ENCODE measurements around the gene LUZP2.

Gene LUZP2

DNA sequence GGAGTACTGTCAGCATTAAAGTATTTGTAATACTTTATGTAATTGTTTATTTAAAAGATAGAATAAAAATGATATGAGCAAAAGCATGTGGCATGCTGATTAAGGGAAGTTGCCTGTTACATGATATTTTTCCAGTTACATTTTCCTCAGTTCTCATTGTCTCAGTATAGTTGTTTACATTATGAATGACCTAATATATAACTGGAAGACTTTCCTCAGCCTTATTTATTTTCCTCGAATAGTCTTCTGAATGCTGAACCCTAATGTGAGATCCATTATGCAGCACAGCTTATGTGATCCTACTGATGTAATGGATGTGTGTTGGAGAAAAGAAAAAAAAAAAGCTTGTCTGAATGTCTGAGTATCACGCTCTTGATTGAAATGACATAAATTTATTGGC lies 95.5 kb downstream of the LUZP2 start:
- Histone ChIP-seq H3K9me3 (ENCODE audit: control insufficient read depth, insufficient read depth, low read length) (no peaks in the 10 kb centered on the region), H3K4me3 (ENCODE audit: low read length) (no peak overlapping the region), H3K27me3 (ENCODE audit: control insufficient read depth, insufficient read depth, low read length) (no peaks in the 10 kb centered on the region), H3K4me1 (ENCODE audit: control insufficient read depth, insufficient read depth, low read length) (no peaks in the 10 kb centered on the region), H3K27ac (ENCODE audit: low read length) (no peak overlapping the region), H3K36me3 (ENCODE audit: control insufficient read depth, insufficient read depth, low read length) (no peaks in the 10 kb centered on the region)
- WGBS (ENCODE audit: insufficient coverage, insufficient read length), result no CpG with 5 or more reads among the region's 2 CpGs
- no peak for DNase-seq (ENCODE audit: low read depth, low spot score)

DNA sequence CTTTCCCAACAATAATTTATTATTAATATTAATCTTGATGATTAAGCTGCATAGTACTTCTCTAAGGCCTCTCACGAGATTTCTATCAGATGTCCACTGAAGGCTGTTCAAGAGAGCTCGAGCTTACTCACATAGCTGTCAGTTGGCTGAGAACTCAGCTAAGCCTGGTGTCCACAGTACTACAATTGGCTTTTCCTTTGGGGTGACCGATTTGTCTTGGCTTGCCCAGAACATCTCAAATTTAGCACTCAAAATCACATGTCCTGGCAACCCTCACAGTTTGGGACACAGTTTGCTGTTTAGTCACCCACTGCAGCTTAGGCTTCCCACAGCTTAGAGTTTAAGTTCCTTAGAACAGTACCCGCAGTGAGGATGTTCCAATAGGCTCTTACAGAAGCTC lies 96.5 kb downstream of the LUZP2 start:
- WGBS (ENCODE audit: insufficient coverage, insufficient read length), result no CpG with 5 or more reads among the region's 4 CpGs

DNA sequence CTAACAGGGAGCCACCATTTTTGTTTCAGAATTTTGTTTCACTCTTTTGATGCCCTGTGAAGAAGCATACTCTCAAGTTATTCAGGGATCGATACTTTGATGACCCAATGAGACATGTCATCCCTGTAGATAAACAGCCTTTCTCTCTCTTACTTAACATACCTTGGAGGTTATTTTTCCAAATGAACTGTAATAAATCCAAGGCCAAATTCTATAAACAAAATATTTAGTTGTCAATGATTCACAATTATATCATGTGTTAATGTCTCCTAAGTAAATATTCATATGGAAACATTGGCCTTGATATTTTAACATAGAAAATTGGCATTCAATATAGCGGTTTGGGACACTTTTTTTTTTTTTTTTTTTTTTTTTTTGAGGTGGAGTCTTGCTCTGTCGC lies 97.5 kb downstream of the LUZP2 start:
- Histone ChIP-seq H3K4me3 (ENCODE audit: low read length) (no peak overlapping the region), H3K27ac (ENCODE audit: low read length) (no peak overlapping the region)
- WGBS (ENCODE audit: insufficient coverage, insufficient read length), result no CpG with 5 or more reads among the region's 3 CpGs

More for the DNA sequence above, 96.5 kb downstream of the LUZP2 start:
- Histone ChIP-seq H3K4me1 (ENCODE audit: control insufficient read depth, insufficient read depth, low read length) (no peaks in the 10 kb centered on the region), H3K9me3 (ENCODE audit: control insufficient read depth, insufficient read depth, low read length) (no peaks in the 10 kb centered on the region), H3K27me3 (ENCODE audit: control insufficient read depth, insufficient read depth, low read length) (no peaks in the 10 kb centered on the region), H3K27ac (ENCODE audit: low read length) (no peak overlapping the region), H3K36me3 (ENCODE audit: control insufficient read depth, insufficient read depth, low read length) (no peaks in the 10 kb centered on the region), H3K4me3 (ENCODE audit: low read length) (no peak overlapping the region)
- DNase-seq (ENCODE audit: low read depth, low spot score), result no peak

DNA sequence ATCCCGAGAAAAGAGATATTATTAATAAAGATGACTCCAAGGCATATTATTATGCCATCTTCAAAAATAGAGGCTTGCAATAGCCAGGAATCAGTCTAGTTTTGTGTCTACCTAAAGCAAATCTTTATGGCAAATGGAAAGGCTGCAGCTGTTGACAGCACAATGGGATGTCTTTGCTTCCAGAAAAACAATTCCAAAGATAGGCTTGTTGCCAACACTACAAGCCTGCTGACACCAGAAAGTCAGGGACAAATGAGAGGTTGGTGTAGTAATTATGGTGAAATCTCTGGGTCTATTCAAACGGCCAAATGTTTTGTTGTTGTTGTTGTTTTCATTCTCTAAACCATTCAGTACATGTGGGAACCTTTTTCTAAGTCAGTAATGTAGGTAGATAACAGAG lies 101.8 kb downstream of the LUZP2 start:
- H3K36me3 ChIP-seq (ENCODE audit: control insufficient read depth, insufficient read depth, low read length), result no peaks in the 10 kb centered on the region
- H3K4me3 ChIP-seq (ENCODE audit: low read length), result no peak overlapping the region
- no peaks in the 10 kb centered on the region for H3K27me3 ChIP-seq (ENCODE audit: control insufficient read depth, insufficient read depth, low read length)
- H3K27ac ChIP-seq (ENCODE audit: low read length), result no peak overlapping the region
- no peaks in the 10 kb centered on the region for H3K9me3 ChIP-seq (ENCODE audit: control insufficient read depth, insufficient read depth, low read length)
- no peaks in the 10 kb centered on the region for H3K4me1 ChIP-seq (ENCODE audit: control insufficient read depth, insufficient read depth, low read length)
- DNase-seq (ENCODE audit: low read depth, low spot score), result no peak
- no CpG with 5 or more reads among the region's 2 CpGs for WGBS (ENCODE audit: insufficient coverage, insufficient read length)

More for the DNA sequence above, 97.5 kb downstream of the LUZP2 start:
- Histone ChIP-seq H3K9me3 (ENCODE audit: control insufficient read depth, insufficient read depth, low read length) (no peaks in the 10 kb centered on the region), H3K36me3 (ENCODE audit: control insufficient read depth, insufficient read depth, low read length) (no peaks in the 10 kb centered on the region), H3K27me3 (ENCODE audit: control insufficient read depth, insufficient read depth, low read length) (no peaks in the 10 kb centered on the region), H3K4me1 (ENCODE audit: control insufficient read depth, insufficient read depth, low read length) (no peaks in the 10 kb centered on the region)
- DNase-seq (ENCODE audit: low read depth, low spot score), result no peak

DNA sequence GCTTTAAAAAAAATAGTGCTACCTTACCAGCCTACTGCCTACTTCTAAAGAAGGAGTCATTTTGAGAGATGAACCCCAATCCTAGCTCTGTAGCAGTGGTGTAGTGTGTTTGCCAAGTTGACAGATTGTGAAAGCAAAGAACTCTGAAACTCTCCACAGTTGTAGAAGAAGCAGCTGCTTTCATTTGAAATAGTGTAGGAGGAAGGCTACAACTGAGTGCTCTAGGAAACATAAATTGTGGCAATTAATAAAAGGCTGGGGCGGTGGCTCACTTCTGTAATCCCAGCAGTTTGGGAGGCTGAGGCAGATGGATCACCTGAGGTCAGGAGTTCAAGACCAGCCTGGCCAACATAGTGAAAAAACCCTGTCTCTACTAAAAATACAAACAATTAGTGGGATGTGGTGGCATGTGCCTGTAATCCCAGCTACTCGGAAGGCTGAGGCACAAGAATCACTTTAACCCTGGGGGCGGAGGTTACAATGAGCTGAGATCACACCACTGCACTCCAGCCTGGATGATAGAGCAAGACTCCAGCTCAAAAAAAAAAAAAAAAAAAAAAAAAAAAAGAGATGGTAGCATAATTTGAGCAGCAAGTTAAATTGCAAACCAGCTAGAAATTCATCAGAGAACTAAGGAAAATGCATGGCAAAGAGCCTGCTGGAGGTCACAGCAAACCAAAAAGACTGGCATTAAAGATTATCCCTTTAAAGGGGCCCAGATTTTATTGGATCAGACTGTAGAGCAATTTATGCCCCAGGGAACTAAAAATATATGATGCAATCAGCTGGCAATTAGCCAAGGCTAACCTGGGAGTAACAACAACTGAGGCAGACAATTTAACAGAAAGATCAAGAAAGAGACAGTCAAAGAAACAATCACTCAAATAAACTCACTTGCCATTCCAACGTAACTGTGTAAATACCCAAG lies 112.6 kb downstream of the LUZP2 start:
- no peaks in the 10 kb centered on the region for H3K27me3 ChIP-seq (ENCODE audit: control insufficient read depth, insufficient read depth, low read length)
- H3K4me1 ChIP-seq (ENCODE audit: control insufficient read depth, insufficient read depth, low read length), result no peaks in the 10 kb centered on the region
- no peak overlapping the region for H3K27ac ChIP-seq (ENCODE audit: low read length)
- H3K36me3 ChIP-seq (ENCODE audit: control insufficient read depth, insufficient read depth, low read length), result no peaks in the 10 kb centered on the region
- WGBS (ENCODE audit: insufficient coverage, insufficient read length), result no CpG with 5 or more reads among the region's 4 CpGs
- no peak overlapping the region for H3K4me3 ChIP-seq (ENCODE audit: low read length)
- no peaks in the 10 kb centered on the region for H3K9me3 ChIP-seq (ENCODE audit: control insufficient read depth, insufficient read depth, low read length)
- DNase-seq (ENCODE audit: low read depth, low spot score), result no peak

DNA sequence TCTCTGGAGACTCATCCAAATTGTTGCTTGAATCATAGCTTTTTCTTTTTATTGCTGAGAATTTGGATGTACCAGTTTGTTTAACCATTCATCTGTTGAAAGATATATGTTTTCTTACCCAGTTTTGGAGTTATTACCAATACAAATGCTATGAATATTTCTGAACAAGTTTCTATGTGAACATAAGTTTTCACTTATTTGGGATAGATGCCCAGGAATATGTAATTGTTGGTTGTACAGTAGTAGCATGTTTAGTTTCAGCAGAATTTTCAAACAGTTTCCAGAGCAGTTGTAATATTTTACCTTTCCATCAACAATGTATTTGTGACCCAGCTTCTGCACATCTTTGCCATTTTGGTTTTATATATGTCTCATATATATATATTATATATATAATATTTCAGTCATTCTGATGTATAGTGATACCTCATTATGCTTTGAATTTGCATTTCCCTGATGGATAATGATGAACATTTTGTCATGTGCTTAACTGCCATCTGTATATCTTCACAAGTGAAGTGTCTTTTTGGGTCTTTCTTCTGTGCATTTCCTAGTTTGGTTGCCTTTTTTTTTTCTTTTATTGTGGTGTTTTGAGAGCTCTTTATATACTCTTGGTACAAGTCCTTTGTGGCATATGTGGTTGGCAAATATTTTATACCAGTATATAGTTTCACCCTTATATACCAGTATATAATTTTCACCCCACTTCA lies 118.8 kb downstream of the LUZP2 start:
- H3K27ac ChIP-seq (ENCODE audit: low read length), result no peak overlapping the region
- H3K4me1 ChIP-seq (ENCODE audit: control insufficient read depth, insufficient read depth, low read length), result no peaks in the 10 kb centered on the region
- no peaks in the 10 kb centered on the region for H3K27me3 ChIP-seq (ENCODE audit: control insufficient read depth, insufficient read depth, low read length)
- no peak overlapping the region for H3K4me3 ChIP-seq (ENCODE audit: low read length)
- no peaks in the 10 kb centered on the region for H3K36me3 ChIP-seq (ENCODE audit: control insufficient read depth, insufficient read depth, low read length)
- no peak for DNase-seq (ENCODE audit: low read depth, low spot score)
- no peaks in the 10 kb centered on the region for H3K9me3 ChIP-seq (ENCODE audit: control insufficient read depth, insufficient read depth, low read length)

DNA sequence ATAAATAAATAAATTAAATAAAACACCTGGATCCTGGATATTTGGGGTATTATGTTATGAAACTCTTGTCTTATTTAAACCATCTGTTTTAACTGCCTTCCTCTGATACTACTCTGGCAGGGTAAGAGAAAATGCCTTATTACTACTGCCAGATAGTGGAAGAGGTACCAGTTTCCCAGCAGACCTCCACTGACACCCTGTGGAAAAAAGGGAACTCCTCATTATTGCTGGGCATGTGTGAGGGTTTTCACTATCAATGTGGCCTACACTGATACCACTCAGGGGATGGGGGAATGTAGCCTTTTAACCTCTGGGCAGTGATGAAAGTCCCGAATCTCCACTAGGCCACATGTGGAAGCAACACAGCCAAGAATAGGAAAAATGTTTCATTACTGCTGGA lies 121.0 kb downstream of the LUZP2 start:
- Histone ChIP-seq H3K27me3 (ENCODE audit: control insufficient read depth, insufficient read depth, low read length) (no peaks in the 10 kb centered on the region), H3K4me3 (ENCODE audit: low read length) (no peak overlapping the region), H3K36me3 (ENCODE audit: control insufficient read depth, insufficient read depth, low read length) (no peaks in the 10 kb centered on the region), H3K9me3 (ENCODE audit: control insufficient read depth, insufficient read depth, low read length) (no peaks in the 10 kb centered on the region), H3K4me1 (ENCODE audit: control insufficient read depth, insufficient read depth, low read length) (no peaks in the 10 kb centered on the region), H3K27ac (ENCODE audit: low read length) (no peak overlapping the region)
- DNase-seq (ENCODE audit: low read depth, low spot score), result no peak
- no CpG with 5 or more reads among the region's 1 CpG for WGBS (ENCODE audit: insufficient coverage, insufficient read length)

DNA sequence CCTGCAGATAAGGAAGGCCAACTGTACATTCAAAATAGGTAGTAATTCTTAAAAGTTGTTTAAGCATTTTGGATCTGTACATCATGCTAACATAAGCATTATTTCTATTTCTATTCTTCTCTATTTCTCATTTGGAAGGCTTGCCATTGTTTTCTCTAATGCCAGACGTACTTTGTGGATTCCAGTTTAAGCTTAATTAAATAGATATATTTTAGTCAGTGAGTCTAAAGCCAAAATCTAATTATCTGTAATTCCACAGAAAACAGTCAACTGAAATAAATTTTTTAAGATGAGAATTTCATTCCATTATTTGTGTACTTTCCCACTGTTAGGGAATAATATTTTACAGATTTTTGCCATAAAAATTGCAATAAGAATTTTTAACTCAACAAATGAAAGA lies 123.0 kb downstream of the LUZP2 start:
- H3K4me1 ChIP-seq (ENCODE audit: control insufficient read depth, insufficient read depth, low read length), result no peaks in the 10 kb centered on the region
- no peaks in the 10 kb centered on the region for H3K9me3 ChIP-seq (ENCODE audit: control insufficient read depth, insufficient read depth, low read length)
- no peak overlapping the region for H3K4me3 ChIP-seq (ENCODE audit: low read length)
- H3K27ac ChIP-seq (ENCODE audit: low read length), result no peak overlapping the region
- H3K36me3 ChIP-seq (ENCODE audit: control insufficient read depth, insufficient read depth, low read length), result no peaks in the 10 kb centered on the region
- no peak for DNase-seq (ENCODE audit: low read depth, low spot score)
- H3K27me3 ChIP-seq (ENCODE audit: control insufficient read depth, insufficient read depth, low read length), result no peaks in the 10 kb centered on the region
- no CpG with 5 or more reads among the region's 1 CpG for WGBS (ENCODE audit: insufficient coverage, insufficient read length)

DNA sequence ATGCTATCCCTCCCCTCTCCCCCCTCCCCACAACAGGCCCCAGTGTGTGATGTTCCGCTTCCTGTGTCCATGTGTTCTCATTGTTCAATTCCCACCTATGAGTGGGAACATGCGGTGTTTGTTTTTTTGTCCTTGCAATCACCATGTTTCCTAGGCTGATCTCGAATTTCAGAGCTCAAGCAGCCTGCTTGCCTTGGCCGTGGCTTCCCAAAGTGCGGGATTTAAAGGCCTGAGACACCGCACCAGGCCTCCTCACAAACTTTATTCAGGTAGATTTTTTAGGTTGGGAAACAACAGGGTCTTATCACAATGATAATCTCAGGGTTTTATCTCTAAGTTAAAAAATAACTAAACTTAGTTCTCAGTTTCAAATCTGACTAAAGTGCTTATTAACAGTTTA lies 125.4 kb downstream of the LUZP2 start:
- H3K9me3 ChIP-seq (ENCODE audit: control insufficient read depth, insufficient read depth, low read length), result no peaks in the 10 kb centered on the region
- no CpG with 5 or more reads among the region's 6 CpGs for WGBS (ENCODE audit: insufficient coverage, insufficient read length)
- no peak overlapping the region for H3K27ac ChIP-seq (ENCODE audit: low read length)

DNA sequence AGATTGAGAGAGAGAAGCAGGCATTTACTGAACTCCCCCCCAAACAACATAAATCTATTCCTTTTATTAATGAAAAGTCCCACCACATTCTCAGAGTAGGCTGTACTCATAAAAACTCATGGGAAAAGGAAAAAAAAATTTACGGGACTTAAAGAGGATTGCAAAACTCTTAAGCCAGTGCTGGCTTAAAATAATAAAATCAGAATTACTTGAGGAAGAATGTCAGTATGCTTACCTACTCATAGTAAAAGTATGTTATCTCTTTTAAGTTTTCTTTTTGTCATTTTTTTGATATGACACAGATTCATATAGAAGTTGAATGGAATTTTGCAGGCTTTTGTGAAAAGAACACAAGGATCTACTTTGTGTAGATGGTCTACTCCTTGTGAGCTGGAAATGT lies 126.3 kb downstream of the LUZP2 start:
- Histone ChIP-seq H3K36me3 (ENCODE audit: control insufficient read depth, insufficient read depth, low read length) (no peaks in the 10 kb centered on the region), H3K27me3 (ENCODE audit: control insufficient read depth, insufficient read depth, low read length) (no peaks in the 10 kb centered on the region), H3K4me1 (ENCODE audit: control insufficient read depth, insufficient read depth, low read length) (no peaks in the 10 kb centered on the region), H3K27ac (ENCODE audit: low read length) (no peak overlapping the region), H3K4me3 (ENCODE audit: low read length) (no peak overlapping the region), H3K9me3 (ENCODE audit: control insufficient read depth, insufficient read depth, low read length) (no peaks in the 10 kb centered on the region)
- no CpG with 5 or more reads among the region's 1 CpG for whole genome bisulfite sequencing (ENCODE audit: insufficient coverage, insufficient read length)
- no peak for DNase-seq (ENCODE audit: low read depth, low spot score)

More for the DNA sequence above, 125.4 kb downstream of the LUZP2 start:
- H3K27me3 ChIP-seq (ENCODE audit: control insufficient read depth, insufficient read depth, low read length), result no peaks in the 10 kb centered on the region
- H3K36me3 ChIP-seq (ENCODE audit: control insufficient read depth, insufficient read depth, low read length), result no peaks in the 10 kb centered on the region
- no peak overlapping the region for H3K4me3 ChIP-seq (ENCODE audit: low read length)
- no peaks in the 10 kb centered on the region for H3K4me1 ChIP-seq (ENCODE audit: control insufficient read depth, insufficient read depth, low read length)
- DNase-seq (ENCODE audit: low read depth, low spot score), result no peak

All from iPS DF 6.9 (cell line).